Thyroid gland (tissue), 4 donors: Measurements from ENCODE around the gene CMC2.

Experiments
- POLR2A ChIP-seq, 2 donors: fragments of 450-650 bp; IDR thresholded peaks; one replicate each; pipeline ENCODE4 v1.6.1; 2017; ENCODE audit warnings: antibody characterized with exemption in 2 of 2, mild to moderate bottlenecking in 2 of 2, moderate library complexity in 1 of 2
- TF ChIP-seq, protein P1 (sequence below), 6 experiments: fragments of 200-600 bp in 3 of 6; fragments of 450-650 bp in 3 of 6; sonication (generic) in 3 of 6; IDR thresholded peaks; one replicate each; pipeline ENCODE4 v1.5.1; 2016 to 2019; ENCODE audit warnings: antibody characterized with exemption in 6 of 6, mild to moderate bottlenecking in 2 of 6, inconsistent platforms in 1 of 6, moderate library complexity in 1 of 6

GRCh38 chr16:80972611-80973010 is 34.1 kb downstream of the CMC2 start:
- TF ChIP-seq, protein P1, sequence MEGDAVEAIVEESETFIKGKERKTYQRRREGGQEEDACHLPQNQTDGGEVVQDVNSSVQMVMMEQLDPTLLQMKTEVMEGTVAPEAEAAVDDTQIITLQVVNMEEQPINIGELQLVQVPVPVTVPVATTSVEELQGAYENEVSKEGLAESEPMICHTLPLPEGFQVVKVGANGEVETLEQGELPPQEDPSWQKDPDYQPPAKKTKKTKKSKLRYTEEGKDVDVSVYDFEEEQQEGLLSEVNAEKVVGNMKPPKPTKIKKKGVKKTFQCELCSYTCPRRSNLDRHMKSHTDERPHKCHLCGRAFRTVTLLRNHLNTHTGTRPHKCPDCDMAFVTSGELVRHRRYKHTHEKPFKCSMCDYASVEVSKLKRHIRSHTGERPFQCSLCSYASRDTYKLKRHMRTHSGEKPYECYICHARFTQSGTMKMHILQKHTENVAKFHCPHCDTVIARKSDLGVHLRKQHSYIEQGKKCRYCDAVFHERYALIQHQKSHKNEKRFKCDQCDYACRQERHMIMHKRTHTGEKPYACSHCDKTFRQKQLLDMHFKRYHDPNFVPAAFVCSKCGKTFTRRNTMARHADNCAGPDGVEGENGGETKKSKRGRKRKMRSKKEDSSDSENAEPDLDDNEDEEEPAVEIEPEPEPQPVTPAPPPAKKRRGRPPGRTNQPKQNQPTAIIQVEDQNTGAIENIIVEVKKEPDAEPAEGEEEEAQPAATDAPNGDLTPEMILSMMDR (IDR thresholded peaks at IDR 0.05): no peak
- no peak for TF ChIP-seq POLR2A (IDR thresholded peaks at IDR 0.05)
